ENCODE results near the gene RNF217. TPM values are rescaled to one million over a fixed set of nuclear protein-coding genes. Genes with fewer than 3 reads are reported as not detected.
"Not testable (repeated sequence)": the region's sequence is repeated elsewhere in the genome, so short reads cannot be mapped to it uniquely, and the experiment has no call there.

RNF217 gene
- 10 to 100 TPM; 12.1 to 19.8 (median 16.7) TPM for polyA plus RNA-seq (ENCODE audit: insufficient read length in 4 of 4)

DNA sequence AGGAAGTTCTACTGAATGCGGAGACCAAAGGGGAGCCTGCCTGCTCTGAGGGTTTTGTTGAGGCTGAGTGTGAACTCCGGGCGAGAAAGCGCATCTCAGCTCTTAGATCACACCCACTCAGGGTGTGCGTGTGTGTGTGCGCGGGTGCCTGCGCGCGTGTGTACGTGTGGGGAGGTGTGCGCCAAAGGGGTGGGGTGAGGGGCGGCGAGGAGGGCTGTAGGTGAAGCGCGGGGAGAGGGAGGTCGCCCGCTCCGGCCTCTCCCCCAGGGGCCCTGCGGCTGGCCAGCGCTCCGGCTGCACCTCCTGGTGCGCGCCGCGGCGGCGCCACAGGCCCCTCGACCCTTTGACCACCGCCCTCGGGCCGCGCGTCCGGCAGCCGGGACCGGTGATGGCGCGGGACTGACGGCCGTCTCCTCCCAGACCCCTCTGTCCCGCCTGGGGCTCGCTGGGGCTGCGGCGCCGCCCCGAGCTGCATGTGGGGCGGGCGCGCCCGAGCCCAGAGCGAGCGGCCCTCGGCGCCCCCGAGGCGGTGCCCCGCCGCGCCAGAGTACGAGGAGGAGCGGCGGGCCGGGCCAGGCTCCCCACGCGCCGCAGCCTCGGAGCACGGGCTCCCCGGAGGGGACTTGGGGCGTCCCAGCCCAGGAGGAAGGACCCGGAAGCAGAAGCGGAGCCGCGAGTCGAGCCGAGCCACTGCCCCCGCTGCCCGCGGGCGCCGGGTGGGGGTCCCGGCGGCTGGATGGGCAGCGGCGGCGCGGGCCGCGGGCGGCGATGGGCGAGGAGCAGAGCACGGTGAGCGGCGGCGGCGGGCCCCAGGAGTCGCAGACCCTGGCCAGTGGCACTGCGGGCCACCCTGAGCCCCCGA is at the start of gene RNF217:
Gene RNF217 (plus strand): TSS at position 661 of the 862 bp plus-strand sequence. CDS start 108 bp downstream, at position 769.
- peak in 2 of 4 donors; percentile 52 to 64 for DNase-seq (ENCODE audit: low read depth in 4 of 4, low spot score in 2 of 4)

DNA sequence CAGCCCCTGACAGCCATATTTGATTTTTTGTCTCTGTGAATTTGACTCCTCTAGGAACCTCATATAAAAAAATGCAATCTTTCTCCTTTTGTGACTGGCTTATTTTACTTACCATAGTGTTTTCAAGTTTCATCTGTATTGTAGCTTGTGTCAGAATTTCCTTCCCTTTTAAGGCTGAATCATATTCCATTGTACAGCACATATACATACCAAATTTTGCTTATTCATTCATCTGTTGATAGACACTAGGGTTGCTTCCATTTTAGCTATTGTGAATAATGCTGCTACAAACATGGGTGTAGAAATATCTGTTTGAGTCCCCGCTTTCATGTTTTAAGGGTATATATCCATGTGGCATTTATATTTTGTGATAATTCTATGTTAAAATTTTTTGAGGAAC is 49.2 kb upstream of the RNF217 start:
- no peak for DNase-seq (ENCODE audit: low read depth in 4 of 4, low spot score in 2 of 4)

DNA sequence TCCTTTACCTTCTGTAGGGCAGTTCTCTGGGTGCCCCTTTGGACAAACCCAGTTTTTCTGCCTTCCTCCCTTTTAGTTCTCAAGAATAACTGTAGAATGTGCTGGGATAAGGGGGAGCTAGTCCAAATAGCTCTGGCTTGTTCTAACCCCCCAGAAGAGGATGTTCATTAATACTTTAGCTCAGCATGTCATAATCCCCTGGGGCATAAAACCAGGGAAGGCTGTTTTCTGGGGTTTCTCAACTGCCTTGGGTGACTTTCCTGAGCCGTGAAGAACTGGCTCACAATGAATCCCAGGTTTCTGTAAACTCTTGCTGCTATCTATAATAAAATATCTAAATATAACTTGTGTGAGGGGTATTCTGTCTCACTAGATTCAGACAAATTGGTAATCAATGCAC is 44.5 kb upstream of the RNF217 start:
- DNase-seq (ENCODE audit: low read depth in 4 of 4, low spot score in 2 of 4): no peak

DNA sequence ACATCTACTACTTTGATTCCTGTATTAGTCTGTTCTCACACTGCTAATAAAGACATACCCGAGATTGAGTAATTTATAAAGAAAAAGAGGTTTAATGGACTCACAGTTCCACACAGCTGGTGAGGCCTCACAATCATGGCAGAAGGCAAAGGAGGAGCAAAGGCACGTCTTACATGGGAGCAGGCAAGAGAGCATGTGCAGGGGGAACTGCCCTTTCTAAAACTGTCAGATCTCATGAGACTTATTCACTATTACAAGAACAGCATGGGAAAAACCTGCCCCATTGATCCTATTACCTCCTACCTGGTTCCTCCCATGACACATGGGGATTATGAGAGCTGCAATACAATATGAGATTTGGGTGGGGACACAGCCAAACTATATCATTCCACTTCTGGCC is 42.5 kb upstream of the RNF217 start:
- DNase-seq (ENCODE audit: low read depth in 4 of 4, low spot score in 2 of 4): not testable (repeated sequence)

DNA sequence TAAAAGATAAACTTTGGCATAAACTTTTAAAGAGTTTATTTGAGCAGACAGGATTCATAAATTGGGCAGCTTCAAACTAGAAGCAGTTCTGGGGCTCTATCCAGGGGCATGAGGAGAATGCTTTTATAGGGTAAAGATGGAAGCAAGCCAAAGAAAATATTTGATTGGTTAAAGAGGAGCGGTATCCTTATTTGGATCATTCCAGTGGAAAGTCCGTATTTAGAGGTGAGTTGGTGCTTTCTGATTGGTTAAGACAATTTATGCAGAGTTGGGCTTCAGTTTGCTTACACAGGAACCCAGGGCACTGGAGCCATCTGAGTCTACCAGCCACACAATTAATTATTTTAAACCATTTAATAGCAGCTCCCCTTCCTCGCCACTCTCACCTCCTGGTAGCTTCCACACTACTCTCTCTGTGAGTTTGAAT is 37.9 kb upstream of the RNF217 start:
- DNase-seq (ENCODE audit: low read depth in 4 of 4, low spot score in 2 of 4): no peak

DNA sequence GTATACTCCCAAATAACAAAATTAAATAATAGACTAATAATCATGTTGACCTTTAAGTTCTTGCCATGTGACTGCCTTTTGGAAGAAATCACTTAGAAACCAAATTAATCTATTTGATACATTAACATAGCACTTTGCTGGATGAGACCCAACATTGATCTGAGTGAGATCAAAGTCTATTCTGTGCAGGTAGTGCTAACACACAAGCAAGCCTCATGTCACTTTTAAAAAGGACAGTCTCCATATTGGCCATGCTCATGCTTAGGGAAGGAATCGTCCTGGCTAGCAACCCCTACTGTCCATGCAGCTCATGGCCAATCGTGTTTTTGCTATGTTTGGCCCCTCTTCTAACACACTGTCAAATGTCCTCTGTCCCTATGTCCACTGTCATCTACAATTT is 35.8 kb upstream of the RNF217 start:
- DNase-seq (ENCODE audit: low read depth in 4 of 4, low spot score in 2 of 4): no peak

- DNase-seq (ENCODE audit: low read depth in 4 of 4, low spot score in 2 of 4): no peak
These were observed 34.4 kb upstream of the RNF217 start for GRCh38 chr6:124927806-124928205.

- no peak for DNase-seq (ENCODE audit: low read depth in 4 of 4, low spot score in 2 of 4)
These were observed 33.4 kb upstream of the RNF217 start for GRCh38 chr6:124928851-124929250.

DNA sequence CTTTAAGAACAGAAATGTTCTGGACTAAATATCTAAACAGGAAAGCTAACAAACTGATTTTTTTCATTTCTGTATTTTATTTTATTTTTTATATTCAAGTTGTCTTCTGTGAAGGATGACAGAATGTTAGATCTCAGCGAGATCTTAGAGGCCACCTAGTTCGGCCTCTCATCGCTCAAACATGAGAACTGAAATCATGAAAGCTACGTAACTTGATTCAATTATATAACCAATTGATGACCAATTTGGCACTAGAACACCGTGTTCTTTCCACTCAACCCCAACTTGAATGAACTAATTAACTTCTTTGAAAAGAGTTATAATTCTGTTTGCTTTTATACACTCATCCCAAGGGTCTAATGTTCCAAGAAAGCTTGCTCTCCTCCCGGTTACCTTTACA is 24.6 kb upstream of the RNF217 start:
- no peak for DNase-seq (ENCODE audit: low read depth in 4 of 4, low spot score in 2 of 4)

DNA sequence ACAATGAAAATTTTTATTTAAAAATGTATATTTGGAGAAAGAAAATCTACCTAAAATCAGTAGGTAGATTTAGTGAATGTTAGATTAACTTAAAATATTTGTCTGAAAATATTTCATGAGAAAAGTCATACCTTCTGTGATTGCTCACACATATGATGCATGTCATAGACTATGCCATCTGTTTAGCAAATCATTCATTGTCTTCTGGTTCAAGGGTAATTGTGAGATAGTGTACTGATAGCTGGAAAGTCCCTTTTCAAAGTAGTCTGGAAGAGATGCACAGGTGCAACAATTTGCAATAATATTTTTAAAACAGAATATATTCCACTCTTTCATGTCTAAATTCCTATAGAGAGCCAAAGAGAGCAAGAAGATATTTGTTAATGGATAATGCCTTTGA is 21.0 kb upstream of the RNF217 start:
- no peak for DNase-seq (ENCODE audit: low read depth in 4 of 4, low spot score in 2 of 4)

DNA sequence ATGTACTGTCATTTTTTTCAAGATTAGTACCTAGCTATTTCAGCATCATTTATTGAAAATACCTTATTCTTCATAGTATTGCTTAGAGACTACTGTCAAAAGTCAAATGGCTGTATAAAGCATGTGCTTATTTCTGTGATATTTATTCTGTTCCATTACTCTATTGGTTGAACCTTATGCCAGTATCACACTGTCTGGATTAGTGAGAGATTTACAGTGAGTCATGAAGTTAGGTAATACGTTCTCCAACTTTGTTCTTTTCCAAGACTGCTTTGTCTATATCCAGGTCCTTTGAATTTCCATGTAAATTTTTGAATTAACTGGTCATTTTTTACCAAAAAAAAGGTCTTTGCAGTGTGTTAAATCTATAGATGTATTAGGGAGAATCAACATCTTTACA is 18.6 kb upstream of the RNF217 start:
- DNase-seq (ENCODE audit: low read depth in 4 of 4, low spot score in 2 of 4): no peak

- no peak for DNase-seq (ENCODE audit: low read depth in 4 of 4, low spot score in 2 of 4)
These were observed 14.2 kb upstream of the RNF217 start for GRCh38 chr6:124947971-124948451.

DNA sequence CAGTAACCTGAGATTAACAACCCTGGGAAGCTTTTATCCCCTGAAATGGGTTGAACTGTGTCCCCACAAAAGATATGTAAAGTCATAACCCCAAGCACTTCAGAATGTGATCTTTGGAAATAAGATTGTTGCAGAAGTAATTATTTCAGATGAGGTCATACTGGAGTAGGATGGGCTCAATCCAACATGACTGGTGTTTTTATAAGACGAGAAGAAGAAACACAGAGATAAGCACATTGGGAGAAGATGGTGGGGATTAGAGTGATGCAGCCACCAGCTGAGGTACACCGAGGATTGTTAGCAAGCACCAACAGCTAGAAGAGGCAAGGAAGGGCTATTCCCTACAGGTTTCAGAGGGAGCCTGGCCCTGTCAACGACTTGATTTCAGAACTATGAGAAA is 12.5 kb upstream of the RNF217 start:
- no peak for DNase-seq (ENCODE audit: low read depth in 4 of 4, low spot score in 2 of 4)

GRCh38 chr6:124953808-124954207 is 8.4 kb upstream of the RNF217 start:
- DNase-seq (ENCODE audit: low read depth in 4 of 4, low spot score in 2 of 4): no peak

DNA sequence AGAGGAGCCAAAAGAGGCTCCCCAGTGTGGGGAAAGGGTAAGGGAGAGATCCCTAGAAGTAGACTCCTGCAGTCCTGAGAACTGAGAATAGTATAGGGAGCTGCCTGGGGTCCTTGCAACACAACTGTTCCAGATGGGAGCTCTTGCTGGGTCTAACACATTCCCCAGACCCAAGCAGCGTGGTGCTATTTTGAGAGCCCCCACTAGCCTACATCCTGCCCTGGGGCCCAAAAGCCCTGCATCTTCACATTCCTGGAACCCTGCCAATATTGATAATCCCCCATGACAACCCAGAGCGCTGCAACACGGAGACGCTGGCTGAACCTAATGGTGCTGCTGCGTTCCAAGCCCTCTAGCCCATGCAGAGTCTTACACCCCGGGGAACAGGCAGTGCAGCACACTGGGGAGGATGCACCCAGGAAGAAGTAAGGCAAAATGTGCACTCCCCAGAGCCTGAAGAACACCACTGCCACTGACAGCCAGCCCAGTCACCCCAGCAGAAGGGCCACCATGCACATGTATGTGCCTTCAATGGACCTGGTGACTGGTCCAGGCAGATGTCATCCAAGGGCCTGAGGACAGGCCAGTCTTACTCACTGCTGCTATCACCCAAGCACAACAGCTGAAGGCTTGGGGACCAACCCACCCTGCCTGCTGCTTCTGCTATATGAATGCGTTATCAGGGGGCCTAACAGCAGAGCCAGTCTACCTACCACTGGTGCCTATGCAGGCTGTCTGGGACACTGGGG is 7.0 kb upstream of the RNF217 start:
- peak in 1 of 4 donors; percentile 12 for DNase-seq (ENCODE audit: low read depth in 4 of 4, low spot score in 2 of 4)

GRCh38 chr6:124956018-124956417 is 6.2 kb upstream of the RNF217 start:
- no peak for DNase-seq (ENCODE audit: low read depth in 4 of 4, low spot score in 2 of 4)

DNA sequence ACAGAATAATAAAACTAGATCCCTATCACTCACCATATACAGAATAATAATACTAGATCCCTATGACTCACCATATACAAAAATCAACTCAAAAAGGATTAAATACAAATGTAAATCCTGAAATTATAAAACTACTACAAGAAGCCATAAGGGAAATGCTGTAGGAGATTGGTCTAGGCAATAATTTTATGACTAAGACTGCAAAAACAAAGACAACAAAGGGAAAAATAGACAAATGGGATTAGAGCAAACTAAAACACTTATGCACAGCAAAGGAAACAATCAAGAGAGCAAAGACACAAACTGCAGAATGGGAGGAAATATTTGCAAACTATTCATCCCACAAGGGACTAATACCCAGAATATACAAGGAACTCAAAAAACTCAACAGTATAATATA is 4.1 kb upstream of the RNF217 start:
- DNase-seq (ENCODE audit: low read depth in 4 of 4, low spot score in 2 of 4): no peak

DNA sequence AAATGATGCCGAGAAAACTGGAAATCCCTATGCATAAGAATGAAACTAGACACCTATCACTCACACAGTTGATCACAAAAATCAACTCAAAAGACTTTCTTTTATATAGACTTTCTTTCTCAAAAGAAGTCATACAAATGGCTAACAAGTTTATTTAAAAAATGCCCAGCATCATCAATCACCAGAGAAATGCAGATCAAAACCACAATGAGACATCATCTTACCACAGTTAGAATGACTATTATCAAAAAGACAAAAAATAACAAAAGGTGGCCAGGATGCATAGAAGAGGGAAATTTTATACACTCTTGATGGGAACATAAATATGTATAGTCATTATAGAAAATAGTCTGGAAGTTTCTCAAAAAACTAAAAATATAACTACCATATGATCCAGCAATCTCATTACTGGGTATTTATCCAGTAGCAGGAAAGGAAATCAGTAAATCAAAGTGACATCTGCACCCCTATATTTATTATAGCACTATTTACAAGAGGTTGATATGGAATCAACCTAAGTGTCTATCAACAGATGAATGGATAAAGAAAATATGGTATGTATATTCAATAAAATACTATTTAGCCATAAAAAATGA is 3.4 kb upstream of the RNF217 start:
- DNase-seq (ENCODE audit: low read depth in 4 of 4, low spot score in 2 of 4): no peak

- no peak for DNase-seq (ENCODE audit: low read depth in 4 of 4, low spot score in 2 of 4)
These were observed 1.3 kb upstream of the RNF217 start for GRCh38 chr6:124960757-124961463.

- DNase-seq (ENCODE audit: low read depth in 4 of 4, low spot score in 2 of 4): peak in 2 of 4 donors; percentile 4 to 63
These were observed 817 bp upstream of the RNF217 start for GRCh38 chr6:124961464-124961776.

All from left renal cortex interstitium (tissue), 4 donors.